Lower leg skin (tissue), 4 donors: Measurements from ENCODE around the gene CAPN12. TPM values are rescaled to one million over a fixed set of nuclear protein-coding genes. Genes with fewer than 3 reads are reported as not detected.

ENCODE experiments used
- DNase-seq, 2 donors: peaks; one replicate each; pipeline ENCODE4 v3.0.0-alpha.2; 2019; ENCODE audit warnings: low spot score in 2 of 2
- H3K4me3 ChIP-seq: fragments of 200-600 bp; sonication (generic); 2 replicates; pipeline ENCODE4 v1.5.1; 2017; ENCODE audit warnings: mild to moderate bottlenecking, low read depth; ENCODE audit not compliant: poor library complexity, severe bottlenecking
- POLR2A ChIP-seq, 2 donors: fragments of 450-650 bp; IDR thresholded peaks; one replicate each; pipeline ENCODE4 v1.6.1; 2016 to 2017; ENCODE audit warnings: antibody characterized with exemption in 2 of 2, mild to moderate bottlenecking in 1 of 2, moderate library complexity in 1 of 2
- WGBS, 2 donors: methylation state at CpG; one replicate each; pipeline ENCODE4 v1.1.5; 2018; 5-methylcytosine and 5-hydroxymethylcytosine counted together
- intact Hi-C: fragments of 100-400 bp; cut with DNase I; formaldehyde crosslinking; loops from one replicate; pipeline ENCODE4 v1.15.0; 2023; ENCODE audit warnings: low total_unique reads
- total RNA-seq, 4 donors: library from RNA; depleted of rRNA; stranded (reverse); fragments of >200 nt; gene quantifications; one replicate each; pipeline ENCODE4 v1.1.0, GENCODE V29; 2016
- TF ChIP-seq, protein P1 (sequence below), 3 donors: fragments of 450-650 bp; IDR thresholded peaks; one replicate each; pipeline ENCODE4 v1.5.1; 2016; ENCODE audit warnings: antibody characterized with exemption in 3 of 3, mild to moderate bottlenecking in 3 of 3, moderate library complexity in 2 of 3

CAPN12 gene
- total RNA-seq, 4 donors from 2014 or later = 7.6 to 20.0 (median 12.9) TPM

DNA sequence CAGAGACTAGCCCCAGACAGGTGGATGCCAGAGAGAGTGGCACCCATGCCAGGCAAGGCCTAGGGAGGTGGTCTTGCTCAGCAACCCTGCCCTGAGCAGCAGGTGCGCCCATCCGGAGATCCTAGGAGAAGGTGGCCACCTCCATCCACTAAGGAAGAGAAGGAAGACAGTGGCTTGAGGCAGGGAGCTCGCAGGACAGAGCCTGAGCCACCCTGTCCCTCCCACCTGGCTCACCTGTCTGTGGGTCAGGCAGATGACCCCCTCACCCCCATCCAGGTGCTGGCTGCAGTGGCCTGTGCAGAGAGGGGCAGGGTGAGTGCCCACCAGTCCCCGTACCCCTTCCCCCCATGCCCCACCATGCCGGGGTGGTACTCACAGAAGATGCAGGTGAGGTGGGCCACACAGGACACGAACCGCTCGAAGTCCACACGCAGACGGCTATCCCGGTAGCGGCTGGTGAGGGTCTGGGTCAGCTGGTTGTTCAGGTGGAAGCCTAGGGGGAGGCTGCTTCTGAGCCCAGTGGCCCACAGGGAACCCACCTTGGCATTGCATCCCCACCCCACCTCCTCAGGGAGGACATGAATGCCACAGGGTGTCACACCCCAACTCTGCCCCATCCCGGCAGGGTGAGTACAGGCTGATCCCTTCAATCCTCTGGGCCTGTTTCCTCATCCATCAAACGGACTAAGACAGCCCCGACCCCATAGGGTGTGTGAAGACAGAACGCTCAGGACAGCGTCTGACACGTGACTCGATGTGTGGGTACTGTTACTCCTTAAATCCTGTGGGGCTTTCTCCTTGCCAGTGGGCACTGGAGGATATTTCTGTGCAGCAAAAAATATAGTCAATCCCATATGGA is 13.3 kb downstream of the CAPN12 start:
- DNase-seq = peak; percentile 15 to 85
- no peak for TF ChIP-seq POLR2A (IDR thresholded peaks at IDR 0.05)
- TF ChIP-seq, protein P1, sequence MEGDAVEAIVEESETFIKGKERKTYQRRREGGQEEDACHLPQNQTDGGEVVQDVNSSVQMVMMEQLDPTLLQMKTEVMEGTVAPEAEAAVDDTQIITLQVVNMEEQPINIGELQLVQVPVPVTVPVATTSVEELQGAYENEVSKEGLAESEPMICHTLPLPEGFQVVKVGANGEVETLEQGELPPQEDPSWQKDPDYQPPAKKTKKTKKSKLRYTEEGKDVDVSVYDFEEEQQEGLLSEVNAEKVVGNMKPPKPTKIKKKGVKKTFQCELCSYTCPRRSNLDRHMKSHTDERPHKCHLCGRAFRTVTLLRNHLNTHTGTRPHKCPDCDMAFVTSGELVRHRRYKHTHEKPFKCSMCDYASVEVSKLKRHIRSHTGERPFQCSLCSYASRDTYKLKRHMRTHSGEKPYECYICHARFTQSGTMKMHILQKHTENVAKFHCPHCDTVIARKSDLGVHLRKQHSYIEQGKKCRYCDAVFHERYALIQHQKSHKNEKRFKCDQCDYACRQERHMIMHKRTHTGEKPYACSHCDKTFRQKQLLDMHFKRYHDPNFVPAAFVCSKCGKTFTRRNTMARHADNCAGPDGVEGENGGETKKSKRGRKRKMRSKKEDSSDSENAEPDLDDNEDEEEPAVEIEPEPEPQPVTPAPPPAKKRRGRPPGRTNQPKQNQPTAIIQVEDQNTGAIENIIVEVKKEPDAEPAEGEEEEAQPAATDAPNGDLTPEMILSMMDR (IDR thresholded peaks at IDR 0.05) = no peak
- no peak overlapping the region for H3K4me3 ChIP-seq
- intact Hi-C loops = no loop called here
- 81 to 84% methylated on average over 12 to 17 of the region's 19 CpGs for WGBS, 2 donors

DNA sequence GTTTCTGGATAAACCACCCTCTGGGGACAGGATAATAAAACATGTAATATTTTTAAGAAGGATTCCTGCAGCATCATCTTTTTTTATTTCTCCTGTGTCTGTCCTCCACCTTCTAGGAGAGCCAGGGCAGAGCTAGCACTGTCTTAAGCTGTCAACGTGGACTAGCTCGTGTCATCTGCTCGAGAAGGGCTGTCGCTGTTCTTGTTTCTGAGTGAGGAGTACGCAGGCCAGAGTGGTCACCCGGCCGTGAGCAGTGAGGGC is 13.9 kb downstream of the CAPN12 start:
- H3K4me3 ChIP-seq = no peak overlapping the region
- 81 to 84% methylated on average over 6 to 7 of the region's 7 CpGs for WGBS, 2 donors
- intact Hi-C loops = no loop called here
- TF ChIP-seq POLR2A (IDR thresholded peaks at IDR 0.05) = no peak
- TF ChIP-seq, protein P1 (IDR thresholded peaks at IDR 0.05) = no peak
- DNase-seq = no peak

DNA sequence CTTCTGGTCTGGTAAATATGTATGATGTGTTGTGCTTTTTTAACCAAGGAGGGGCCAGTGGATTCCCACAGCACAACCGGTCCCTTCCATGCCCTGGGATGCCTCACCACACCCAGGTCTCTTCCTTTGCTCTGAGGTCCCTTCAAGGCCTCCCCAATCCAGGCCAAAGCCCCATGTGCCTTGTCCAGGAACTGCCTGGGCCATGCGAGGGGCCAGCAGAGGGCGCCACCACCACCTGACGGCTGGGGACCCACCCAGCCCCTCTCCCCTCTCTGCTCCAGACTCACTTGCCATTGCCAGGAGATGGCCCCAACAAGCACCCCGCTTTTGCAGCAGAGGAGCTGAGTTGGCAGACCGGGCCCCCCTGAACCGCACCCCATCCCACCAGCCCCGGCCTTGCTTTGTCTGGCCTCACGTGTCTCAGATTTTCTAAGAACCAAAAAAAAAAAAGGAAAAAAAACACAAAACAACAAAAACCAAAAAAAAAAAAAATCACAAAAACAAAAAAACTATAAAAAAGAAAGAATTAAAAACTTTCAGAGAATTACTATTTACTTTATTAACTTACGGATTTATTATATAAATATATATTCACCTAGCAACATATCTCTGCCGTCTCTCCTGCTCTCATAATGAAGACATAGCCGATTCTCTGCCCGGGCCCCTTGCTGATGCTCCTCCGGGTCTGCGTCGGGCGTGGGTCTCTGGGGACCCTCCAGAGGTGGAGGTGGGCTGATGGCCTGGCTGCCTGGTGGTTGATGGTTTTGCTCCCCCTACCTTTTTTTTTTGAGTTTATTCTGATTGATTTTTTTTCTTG is 14.4 kb downstream of the CAPN12 start:
- intact Hi-C loops = loop anchor here (10.0 kb wide), 1 partner anchor 195 kb away; no protein-coding TSS in a partner anchor
- no peak overlapping the region for H3K4me3 ChIP-seq
- peak; percentile 34 to 92 for DNase-seq
- TF ChIP-seq POLR2A (IDR thresholded peaks at IDR 0.05) = no peak
- TF ChIP-seq, protein P1 (IDR thresholded peaks at IDR 0.05) = peak in 1 of 3 donors; percentile 30
- WGBS, 2 donors = 68 to 74% methylated on average over 15 to 17 of the region's 17 CpGs

DNA sequence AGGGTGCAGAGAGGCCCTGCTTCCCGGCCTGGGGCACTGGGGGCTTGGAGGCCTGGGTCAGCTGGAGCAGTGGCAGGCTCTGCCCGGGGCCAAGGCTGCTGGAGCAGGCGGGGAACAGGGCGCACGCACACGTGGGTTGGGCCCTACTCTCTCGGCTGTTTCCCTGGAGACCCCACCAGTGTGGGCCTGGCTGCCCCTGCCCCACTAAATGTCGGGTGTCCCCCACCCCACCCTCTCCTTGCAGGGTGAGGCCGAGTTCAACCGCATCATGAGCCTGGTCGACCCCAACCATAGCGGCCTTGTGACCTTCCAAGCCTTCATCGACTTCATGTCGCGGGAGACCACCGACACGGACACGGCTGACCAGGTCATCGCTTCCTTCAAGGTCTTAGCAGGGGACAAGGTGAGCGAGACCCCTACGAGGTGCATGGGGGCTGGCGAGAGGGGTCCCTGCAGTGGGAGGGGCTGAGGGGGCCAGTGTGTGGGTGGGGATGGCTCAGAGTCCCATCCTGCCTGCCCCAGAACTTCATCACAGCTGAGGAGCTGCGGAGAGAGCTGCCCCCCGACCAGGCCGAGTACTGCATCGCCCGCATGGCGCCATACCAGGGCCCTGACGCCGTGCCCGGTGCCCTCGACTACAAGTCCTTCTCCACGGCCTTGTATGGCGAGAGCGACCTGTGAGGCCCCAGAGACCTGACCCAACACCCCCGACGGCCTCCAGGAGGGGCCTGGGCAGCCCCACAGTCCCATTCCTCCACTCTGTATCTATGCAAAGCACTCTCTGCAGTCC is 15.3 kb downstream of the CAPN12 start:
- intact Hi-C loops = loop anchor here (10.0 kb wide), 1 partner anchor 196 kb away; no protein-coding TSS in a partner anchor
- DNase-seq = peak; percentile 18 to 85
- 84 to 90% methylated on average over 21 to 24 of the region's 37 CpGs for WGBS, 2 donors
- no peak overlapping the region for H3K4me3 ChIP-seq
- TF ChIP-seq POLR2A (IDR thresholded peaks at IDR 0.05) = no peak
- TF ChIP-seq, protein P1 (IDR thresholded peaks at IDR 0.05) = no peak

DNA sequence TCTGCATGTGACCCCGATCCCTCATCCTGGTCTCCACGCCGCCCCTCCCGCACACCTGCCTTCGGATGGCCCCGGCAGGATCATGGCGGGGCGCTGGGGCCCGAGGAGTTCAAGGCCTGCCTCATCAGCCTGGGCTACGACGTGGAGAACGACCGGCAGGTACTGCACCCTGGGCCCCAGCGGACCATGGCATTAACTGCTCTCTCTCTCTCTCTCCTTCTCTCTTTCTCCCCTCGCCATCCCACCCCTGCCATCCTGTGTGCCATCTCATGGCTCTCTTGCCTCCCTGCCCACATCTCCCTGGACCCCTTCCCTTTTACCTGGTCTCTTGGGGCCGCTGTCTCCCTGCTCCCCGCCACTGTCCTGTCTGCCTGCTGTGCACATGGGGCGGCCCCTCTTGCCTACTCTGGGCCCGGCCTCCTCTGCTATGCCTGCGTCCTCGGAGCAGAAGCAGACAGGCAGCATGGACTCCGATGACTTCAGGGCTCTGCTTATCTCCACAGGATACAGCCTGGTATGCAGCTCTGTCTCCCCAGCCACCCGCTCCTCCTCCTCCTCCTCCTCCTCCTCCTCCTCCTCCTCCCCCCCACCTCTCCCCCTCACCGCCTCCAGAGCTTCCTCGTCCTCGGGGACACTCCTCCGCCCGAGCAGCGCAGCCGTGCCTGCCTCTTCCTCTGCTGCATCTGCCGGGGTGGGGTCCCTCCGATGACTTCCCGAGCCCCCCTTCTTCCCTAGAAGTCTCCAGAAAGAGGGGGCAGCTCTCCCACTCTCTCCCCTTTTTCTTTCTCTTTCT is 16.2 kb downstream of the CAPN12 start:
- TF ChIP-seq POLR2A (IDR thresholded peaks at IDR 0.05) = no peak
- TF ChIP-seq, protein P1 (IDR thresholded peaks at IDR 0.05) = no peak
- WGBS, 2 donors = 78 to 79% methylated on average over 33 of the region's 33 CpGs
- DNase-seq = peak in 1 of 2 donors; percentile 14
- no peak overlapping the region for H3K4me3 ChIP-seq
- intact Hi-C loops = loop anchor here (10.0 kb wide), 1 partner anchor 197 kb away; no protein-coding TSS in a partner anchor
